Activated naive CD4-positive, alpha-beta T cell treated with anti-CD3 and anti-CD28 coated beads for 36 hours (primary cell): ENCODE measurements around the gene KPNA1. TPM values are rescaled to one million over a fixed set of nuclear protein-coding genes. Genes with fewer than 3 reads are reported as not detected.
"Not testable (repeated sequence)": the region's sequence is repeated elsewhere in the genome, so short reads cannot be mapped to it uniquely, and the experiment has no call there.

ENCODE experiments used
- CTCF ChIA-PET: fragments of 350-600 bp; sonication (Branson Sonifier 250); formaldehyde crosslinking; loops from one replicate; lab custom pipeline; 2021; ENCODE audit warnings: antibody characterized with exemption; lab: Charles Lee
- DNase-seq: peaks from one replicate; pipeline ENCODE4 v3.0.0-alpha.2; 2020
- H3K27ac Mint-ChIP-seq: one replicate; pipeline ENCODE4 v1.8.0; 2021; ENCODE audit warnings: mild to moderate bottlenecking, mixed read lengths
- H3K27me3 Mint-ChIP-seq: one replicate; pipeline ENCODE4 v1.8.0; 2021; ENCODE audit warnings: low read depth, mixed read lengths
- H3K36me3 Mint-ChIP-seq: one replicate; pipeline ENCODE4 v1.8.0; 2021; ENCODE audit warnings: low read depth, mixed read lengths
- H3K4me1 Mint-ChIP-seq: one replicate; pipeline ENCODE4 v1.8.0; 2021; ENCODE audit warnings: low read depth, mixed read lengths
- H3K4me3 Mint-ChIP-seq: one replicate; pipeline ENCODE4 v1.8.0; 2021; ENCODE audit warnings: mild to moderate bottlenecking, moderate library complexity, mixed read lengths
- H3K9me3 Mint-ChIP-seq: one replicate; pipeline ENCODE4 v1.8.0; 2021; ENCODE audit warnings: mixed read lengths
- intact Hi-C: fragments of 100-400 bp; cut with micrococcal nuclease; formaldehyde crosslinking; loops from one replicate; pipeline ENCODE4 v1.15.1; 2023
- total RNA-seq, 2 experiments: library from RNA; stranded (reverse); gene quantifications; one replicate each; pipeline ENCODE4 v1.2.3, GENCODE V29; 2021

KPNA1 gene
- total RNA-seq, 2 experiments from 2014 or later: 45.6 to 45.8 TPM

DNA sequence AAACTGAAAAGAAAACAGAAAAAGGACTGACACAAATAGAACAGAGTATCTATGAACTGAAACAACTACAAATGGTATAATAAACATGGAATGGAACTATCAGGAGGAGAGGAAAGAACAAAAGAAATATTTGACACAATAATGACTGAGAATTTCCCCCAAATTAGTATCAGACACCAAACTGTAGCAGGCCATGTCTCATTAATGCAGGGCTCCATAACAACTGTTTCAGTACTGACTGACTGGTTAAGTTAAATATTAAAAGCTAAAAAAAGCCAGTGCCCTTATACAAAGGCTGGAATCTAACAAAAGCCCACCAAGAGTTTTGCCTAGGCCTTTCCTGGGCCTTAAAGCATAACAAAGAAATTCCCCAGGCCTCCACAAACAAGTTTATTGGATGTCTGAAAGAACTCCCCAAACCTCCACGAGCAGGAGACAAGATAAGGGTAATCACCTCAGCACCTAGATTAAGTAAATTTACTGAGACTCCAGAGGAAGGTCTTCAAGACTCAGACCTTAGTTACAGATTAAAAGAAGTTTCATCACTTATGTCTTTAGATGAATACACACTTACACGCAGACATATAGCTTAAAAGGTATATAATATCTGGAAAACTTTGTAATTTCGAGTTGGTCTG lies 45.7 kb downstream of the KPNA1 start:
- Mint-ChIP-seq H3K4me1 (peaks cover 54% of the 10 kb centered on the region), H3K27ac (no peak overlapping the region), H3K9me3 (no peaks in the 10 kb centered on the region), H3K27me3 (no peaks in the 10 kb centered on the region), H3K36me3 (peaks cover 7% of the 10 kb centered on the region), H3K4me3 (no peak overlapping the region)
- intact Hi-C loops: no loop called here
- no peak for DNase-seq
- CTCF ChIA-PET: no interaction called here

DNA sequence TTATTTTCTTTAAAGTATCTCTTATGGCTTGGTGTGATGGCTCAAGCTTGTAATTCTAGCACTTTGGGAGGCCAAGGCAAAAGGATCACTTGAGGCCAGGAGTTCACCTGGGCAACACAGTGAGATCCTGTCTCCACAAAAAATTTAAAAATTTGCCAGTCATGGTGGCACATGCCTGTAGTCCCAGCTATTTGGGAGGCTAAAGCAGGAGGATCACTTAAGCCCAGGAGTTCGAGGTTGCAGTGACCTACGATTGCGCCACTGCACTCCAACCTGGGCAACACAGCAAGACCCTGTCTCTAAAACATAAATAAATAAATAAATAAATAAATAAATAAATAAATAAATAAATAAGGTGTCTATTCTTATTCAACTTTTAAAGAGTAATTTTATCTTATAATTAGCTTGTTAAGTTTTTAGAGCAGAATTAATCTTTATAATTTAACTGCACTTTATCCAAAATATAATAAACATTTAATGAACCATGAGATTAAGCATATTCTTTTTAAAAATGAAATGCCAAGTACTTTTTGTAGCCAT lies 48.0 kb downstream of the KPNA1 start:
- Mint-ChIP-seq H3K36me3 (peaks cover 19% of the 10 kb centered on the region), H3K27me3 (no peaks in the 10 kb centered on the region), H3K4me3 (no peak overlapping the region), H3K9me3 (no peaks in the 10 kb centered on the region), H3K4me1 (peaks cover 43% of the 10 kb centered on the region), H3K27ac (no peak overlapping the region)
- CTCF ChIA-PET: no interaction called here
- intact Hi-C loops: no loop called here
- DNase-seq: no peak

DNA sequence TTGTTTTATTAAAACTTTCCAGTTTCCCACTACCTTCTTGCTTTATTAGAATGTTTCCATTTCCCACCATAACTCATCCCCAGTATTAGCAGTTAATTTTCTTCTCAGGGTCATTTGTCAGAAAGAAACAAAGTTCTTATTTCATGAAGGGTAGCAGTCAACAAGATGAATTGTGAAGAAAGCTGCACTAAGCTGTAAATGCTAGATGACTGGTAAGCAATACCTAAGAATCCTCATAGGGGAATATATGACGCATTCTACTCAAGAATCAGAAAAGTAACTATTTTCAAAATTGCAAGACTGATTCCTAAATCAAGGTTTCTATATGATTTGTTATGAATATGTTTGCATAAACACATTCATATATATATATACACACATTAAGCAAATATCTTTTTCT lies 50.1 kb downstream of the KPNA1 start:
- Mint-ChIP-seq H3K36me3 (peaks cover 21% of the 10 kb centered on the region), H3K4me3 (no peak overlapping the region), H3K27ac (no peak overlapping the region), H3K27me3 (no peaks in the 10 kb centered on the region), H3K9me3 (no peaks in the 10 kb centered on the region), H3K4me1 (peaks cover 31% of the 10 kb centered on the region)
- intact Hi-C loops: no loop called here
- CTCF ChIA-PET: no interaction called here
- no peak for DNase-seq

DNA sequence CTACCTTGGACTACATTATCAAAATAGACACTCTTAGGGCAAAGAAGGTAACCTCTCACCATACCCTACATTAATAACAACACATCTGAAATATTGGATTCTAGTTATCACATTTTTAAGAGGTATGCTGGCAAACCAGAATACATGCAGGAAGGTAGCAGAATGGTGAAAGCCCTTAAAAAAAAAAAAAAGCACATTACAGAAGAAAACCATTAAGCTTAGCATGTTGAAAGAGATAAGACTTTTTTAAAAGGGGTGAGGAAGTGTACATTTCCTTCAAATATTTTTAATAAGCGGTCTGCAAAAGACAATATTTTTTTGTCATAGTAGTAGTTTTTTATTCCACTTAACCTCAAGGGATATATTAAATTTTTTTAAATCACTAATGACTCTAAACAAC lies 52.3 kb downstream of the KPNA1 start:
- peaks cover 13% of the 10 kb centered on the region for H3K4me1 Mint-ChIP-seq
- no peak overlapping the region for H3K4me3 Mint-ChIP-seq
- H3K27me3 Mint-ChIP-seq: no peaks in the 10 kb centered on the region
- no peak for DNase-seq
- H3K9me3 Mint-ChIP-seq: no peaks in the 10 kb centered on the region
- H3K36me3 Mint-ChIP-seq: peaks cover 30% of the 10 kb centered on the region
- intact Hi-C loops: no loop called here
- CTCF ChIA-PET: interaction anchor here (0.6 kb wide), 1 partner anchor 29 kb away, joined by 3 read pairs; no protein-coding TSS in a partner anchor
- H3K27ac Mint-ChIP-seq: no peak overlapping the region

DNA sequence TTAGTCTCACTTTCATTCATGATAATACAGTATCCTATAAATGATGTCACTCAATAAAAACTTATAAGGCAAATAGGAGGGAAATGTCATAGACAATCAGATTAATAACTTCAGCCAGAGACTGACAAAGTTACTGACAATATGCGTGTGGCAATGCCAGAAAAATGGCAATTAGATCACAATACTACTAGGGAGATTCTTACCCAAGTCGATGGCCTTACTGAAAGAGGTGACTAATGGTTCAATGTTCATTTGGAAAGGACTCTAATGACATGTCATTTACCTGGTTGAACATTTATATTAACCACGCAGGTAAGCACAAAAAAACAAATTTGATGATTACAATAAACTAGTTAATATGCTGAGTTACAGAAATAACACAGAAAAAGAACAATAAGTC lies 52.9 kb downstream of the KPNA1 start:
- H3K9me3 Mint-ChIP-seq: no peaks in the 10 kb centered on the region
- intact Hi-C loops: no loop called here
- no peaks in the 10 kb centered on the region for H3K27me3 Mint-ChIP-seq
- H3K4me1 Mint-ChIP-seq: peaks cover 12% of the 10 kb centered on the region
- no peak overlapping the region for H3K27ac Mint-ChIP-seq
- no peak for DNase-seq
- H3K4me3 Mint-ChIP-seq: no peak overlapping the region
- CTCF ChIA-PET: no interaction called here
- H3K36me3 Mint-ChIP-seq: peaks cover 30% of the 10 kb centered on the region

DNA sequence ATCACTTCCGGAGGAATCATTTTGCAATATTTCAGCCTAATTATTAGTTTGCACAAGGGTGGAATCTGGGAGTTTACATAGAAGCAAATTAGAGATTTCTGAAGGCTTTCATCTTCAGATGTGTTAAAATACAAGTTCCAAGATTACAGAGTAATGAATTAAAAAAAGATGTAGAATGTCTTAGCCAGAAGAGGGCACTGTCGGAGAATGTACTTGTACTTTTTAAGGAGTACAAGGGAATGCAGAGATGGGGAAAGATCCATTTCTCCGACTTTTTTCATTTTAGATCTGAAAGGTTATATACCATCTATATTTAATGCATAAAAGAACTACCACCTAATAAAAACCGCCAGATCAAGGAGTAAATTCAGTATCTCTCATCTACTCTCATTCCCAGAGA lies 55.7 kb downstream of the KPNA1 start:
- CTCF ChIA-PET: interaction anchor here (0.7 to 3.3 kb wide), 7 partner anchors 9 to 864 kb away, joined by 3 to 20 read pairs (median 3); no protein-coding TSS in a partner anchor
- Mint-ChIP-seq H3K4me3 (no peak overlapping the region), H3K27ac (no peak overlapping the region), H3K36me3 (peaks cover 35% of the 10 kb centered on the region), H3K27me3 (no peaks in the 10 kb centered on the region), H3K4me1 (peaks cover 8% of the 10 kb centered on the region), H3K9me3 (no peaks in the 10 kb centered on the region)
- intact Hi-C loops: loop anchor here (1.0 to 2.0 kb wide), 4 partner anchors 56 to 220 kb away; partner anchors contain the start of gene KPNA1
- no peak for DNase-seq

DNA sequence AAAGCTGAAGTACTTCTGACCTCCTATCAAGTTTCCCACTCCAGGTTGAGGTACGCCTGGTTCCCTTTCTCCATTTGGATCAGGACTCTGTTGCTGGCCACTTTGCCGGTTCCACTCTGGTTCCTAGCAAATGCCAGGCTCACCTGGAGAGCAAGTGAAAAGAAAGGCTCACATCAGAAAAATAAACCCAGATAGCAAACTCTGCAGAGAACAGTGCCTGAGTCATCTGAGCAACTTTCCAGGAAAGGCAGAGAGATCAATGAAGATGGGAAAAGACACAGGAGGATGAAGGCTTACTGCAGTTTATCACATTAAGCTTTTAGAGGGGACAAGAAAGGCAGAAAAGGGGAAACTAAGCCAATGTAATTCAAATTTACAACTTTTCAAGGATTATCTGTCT lies 57.0 kb downstream of the KPNA1 start:
- intact Hi-C loops: loop anchor here (2.0 kb wide), 3 partner anchors 57 to 103 kb away; partner anchors contain the start of gene KPNA1
- no peaks in the 10 kb centered on the region for H3K27me3 Mint-ChIP-seq
- no peaks in the 10 kb centered on the region for H3K9me3 Mint-ChIP-seq
- no peak overlapping the region for H3K27ac Mint-ChIP-seq
- peaks cover 8% of the 10 kb centered on the region for H3K4me1 Mint-ChIP-seq
- CTCF ChIA-PET: interaction anchor here (1.0 to 3.3 kb wide), 4 partner anchors 66 to 221 kb away, joined by 3 to 20 read pairs (median 4); no protein-coding TSS in a partner anchor
- peaks cover 31% of the 10 kb centered on the region for H3K36me3 Mint-ChIP-seq
- DNase-seq: no peak
- no peak overlapping the region for H3K4me3 Mint-ChIP-seq

DNA sequence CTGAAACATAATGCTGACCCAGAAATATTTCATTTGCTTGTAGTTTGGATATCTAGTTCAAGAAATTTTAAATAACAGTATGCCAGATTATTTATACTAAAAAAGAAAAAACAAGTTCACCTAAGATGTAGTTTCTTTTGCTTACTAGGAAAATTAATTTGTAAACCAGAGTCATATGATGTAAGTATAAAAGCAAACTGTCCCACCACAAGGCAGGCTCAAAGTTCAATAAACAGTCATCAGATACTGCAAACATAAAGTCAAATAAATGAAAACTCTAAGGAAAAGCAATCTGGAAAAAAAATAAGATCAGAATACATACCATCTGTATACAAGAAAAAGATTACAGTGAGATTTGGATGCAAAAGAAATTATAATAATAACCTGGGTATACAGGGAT lies 58.7 kb downstream of the KPNA1 start:
- no peak for DNase-seq
- intact Hi-C loops: no loop called here
- Mint-ChIP-seq H3K9me3 (no peaks in the 10 kb centered on the region), H3K36me3 (peaks cover 21% of the 10 kb centered on the region), H3K4me1 (no peaks in the 10 kb centered on the region), H3K27ac (no peak overlapping the region), H3K27me3 (no peaks in the 10 kb centered on the region), H3K4me3 (no peak overlapping the region)
- CTCF ChIA-PET: interaction anchor here (1.0 kb wide), 1 partner anchor 63 kb away, joined by 3 read pairs; no protein-coding TSS in a partner anchor

DNA sequence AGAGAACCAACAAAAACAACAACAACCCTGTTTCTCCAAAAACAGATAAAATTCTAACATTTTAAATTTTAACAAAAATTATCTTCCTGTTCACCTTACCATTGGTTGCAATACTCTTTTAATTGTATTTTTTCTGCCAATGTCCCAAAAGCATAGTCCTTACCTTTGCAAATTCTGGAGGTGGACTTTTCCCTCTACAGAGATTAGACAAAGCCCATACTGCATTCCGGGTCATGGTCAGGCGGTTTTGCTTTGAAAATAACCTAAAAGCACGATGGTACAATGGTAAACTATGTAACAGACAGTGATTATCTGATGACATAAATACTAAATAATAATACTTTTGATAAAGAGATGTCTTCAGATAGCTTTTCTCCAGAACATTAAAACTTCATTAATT lies 63.4 kb downstream of the KPNA1 start:
- Mint-ChIP-seq H3K27me3 (no peaks in the 10 kb centered on the region), H3K4me1 (no peaks in the 10 kb centered on the region), H3K4me3 (no peak overlapping the region), H3K27ac (no peak overlapping the region), H3K36me3 (peaks cover 45% of the 10 kb centered on the region), H3K9me3 (peaks cover 2% of the 10 kb centered on the region)
- CTCF ChIA-PET: no interaction called here
- intact Hi-C loops: no loop called here
- DNase-seq: no peak

DNA sequence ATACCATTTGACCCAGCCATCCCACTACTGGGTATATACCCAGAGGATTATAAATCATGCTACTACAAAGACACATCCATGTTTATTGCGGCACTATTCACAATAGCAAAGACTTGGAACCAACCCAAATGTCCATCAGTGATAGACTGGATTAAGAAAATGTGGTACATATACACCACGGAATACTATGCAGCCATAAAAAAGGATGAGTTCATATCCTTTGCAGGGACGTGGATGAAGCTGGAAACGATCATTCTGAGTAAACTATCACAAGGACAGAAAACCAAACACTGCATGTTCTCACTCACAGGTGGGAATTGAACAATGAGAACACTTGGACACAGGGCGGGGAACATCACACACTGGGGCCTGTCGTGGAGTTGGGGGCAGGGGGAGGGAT lies 66.5 kb downstream of the KPNA1 start:
- H3K4me1 Mint-ChIP-seq, H3K9me3 Mint-ChIP-seq, CTCF ChIA-PET, H3K4me3 Mint-ChIP-seq, intact Hi-C loops, DNase-seq, H3K27me3 Mint-ChIP-seq, H3K27ac Mint-ChIP-seq: not testable (repeated sequence)
- H3K36me3 Mint-ChIP-seq: peaks cover 68% of the 10 kb centered on the region

DNA sequence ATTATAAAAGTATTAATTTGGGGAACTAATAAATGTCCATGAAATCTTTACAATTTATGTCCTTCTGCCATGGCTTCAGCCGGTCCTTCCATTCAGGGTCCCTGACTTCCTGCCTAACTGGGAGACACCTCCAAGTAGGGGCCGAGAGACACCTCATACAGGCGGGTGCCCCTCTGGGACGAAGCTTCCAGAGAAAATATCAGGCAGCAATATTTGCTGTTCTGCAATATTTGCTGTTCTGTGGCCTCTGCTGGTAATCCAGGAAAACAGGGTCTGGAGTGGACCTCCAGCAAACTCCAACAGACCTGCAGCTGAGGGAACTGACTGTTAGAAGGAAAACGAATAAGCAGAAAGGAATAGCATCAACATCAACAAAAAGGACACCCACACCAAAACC lies 70.2 kb downstream of the KPNA1 start:
- H3K27ac Mint-ChIP-seq, intact Hi-C loops, H3K9me3 Mint-ChIP-seq, H3K4me3 Mint-ChIP-seq, DNase-seq, H3K27me3 Mint-ChIP-seq, CTCF ChIA-PET, H3K4me1 Mint-ChIP-seq: not testable (repeated sequence)
- peaks cover 78% of the 10 kb centered on the region for H3K36me3 Mint-ChIP-seq

DNA sequence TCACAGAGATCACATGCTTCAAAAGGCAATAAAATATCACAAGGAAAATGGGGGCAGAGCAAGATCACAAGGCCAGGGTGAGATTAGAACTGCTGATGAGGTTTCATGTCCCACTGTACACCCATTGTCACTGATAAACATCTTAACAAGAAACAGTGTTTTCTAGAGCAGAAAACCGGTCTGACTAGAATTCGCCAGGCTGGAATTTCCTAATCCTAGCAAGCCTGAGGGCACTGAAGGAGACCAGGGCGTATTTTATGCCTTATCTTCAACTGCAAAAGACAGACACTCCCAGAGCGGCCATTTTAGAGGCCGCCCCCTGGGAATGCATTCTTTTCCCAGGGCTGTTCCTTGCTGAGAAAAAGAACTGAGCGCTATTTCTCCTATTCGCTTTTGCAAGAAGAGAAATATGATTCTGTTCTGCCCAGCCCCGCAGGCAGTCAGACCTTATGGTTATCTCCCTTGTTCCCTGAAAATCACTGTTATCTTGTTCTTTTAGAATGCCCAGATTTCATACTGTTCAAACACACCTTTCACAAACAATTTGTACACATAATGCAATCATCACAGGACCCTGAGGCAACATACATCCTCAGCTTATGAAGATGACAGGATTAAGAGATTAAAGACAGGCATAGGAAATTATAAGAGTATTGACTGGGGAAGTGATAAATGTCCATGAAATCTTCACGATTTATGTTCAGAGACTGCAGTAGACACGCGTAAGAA lies 70.8 kb downstream of the KPNA1 start:
- H3K9me3 Mint-ChIP-seq, H3K4me1 Mint-ChIP-seq, intact Hi-C loops, DNase-seq, H3K27me3 Mint-ChIP-seq, CTCF ChIA-PET, H3K4me3 Mint-ChIP-seq, H3K27ac Mint-ChIP-seq: not testable (repeated sequence)
- peaks cover 72% of the 10 kb centered on the region for H3K36me3 Mint-ChIP-seq
